ENCODE measurements around the gene PRAC2. TPM values are rescaled to one million over a fixed set of nuclear protein-coding genes. Genes with fewer than 3 reads are reported as not detected.

The PRAC2 gene
- total and polyA plus RNA-seq, 2 experiments from 2014 or later, result not detected

DNA sequence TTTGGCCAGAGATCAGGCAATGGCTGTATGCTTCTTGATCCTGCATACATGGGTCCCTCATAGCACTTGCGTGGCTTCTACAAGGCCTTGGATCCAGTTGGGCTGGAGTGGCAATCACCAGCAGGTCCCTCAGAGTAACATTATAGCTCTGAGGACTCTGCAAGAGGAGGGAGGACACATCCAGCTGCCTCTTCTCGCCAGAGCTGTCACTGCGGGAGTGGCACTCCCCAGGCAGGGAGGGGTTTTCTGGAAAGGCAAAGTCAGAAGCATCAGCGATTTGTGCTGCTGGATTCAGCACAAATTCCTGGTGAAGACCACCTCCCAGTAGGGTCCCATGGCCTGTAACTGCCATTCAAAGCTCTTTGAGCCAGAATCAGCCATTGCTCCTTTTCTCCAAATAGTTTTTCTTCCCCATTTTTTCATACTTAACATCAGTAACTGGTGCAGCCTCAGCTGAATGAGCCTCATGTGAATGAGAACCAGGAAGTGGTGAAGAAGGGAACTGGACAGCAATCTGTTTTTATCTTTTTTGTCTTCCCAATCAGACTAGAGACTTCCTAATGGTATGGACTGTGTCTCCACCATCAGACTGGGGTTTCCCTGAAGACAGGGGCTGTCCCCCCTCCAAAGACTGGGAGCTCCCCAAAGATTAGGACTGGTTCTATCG, 46.2 kb downstream of the PRAC2 start:
- H3F3A ChIP-seq (ENCODE audit: insufficient read depth), result no peaks in the 10 kb centered on the region
- WGBS, 2 experiments (ENCODE audit: low coverage in 1 of 2, low lambda C conversion rate in 2 of 2, missing lambda C conversion rate in 2 of 2), result 59 to 66% methylated on average over 5 of the region's 5 CpGs
- no peaks in the 10 kb centered on the region for H3K79me2 ChIP-seq (ENCODE audit: insufficient read depth)
- H3K9ac ChIP-seq, result no peak overlapping the region
- H4K20me1 ChIP-seq (ENCODE audit: insufficient read depth), result no peaks in the 10 kb centered on the region
- no peak overlapping the region for H3K27ac ChIP-seq
- H3K36me3 ChIP-seq (ENCODE audit: low read depth), result no peaks in the 10 kb centered on the region
- TF ChIP-seq EZH2 (IDR thresholded peaks at IDR 0.05; ENCODE audit: insufficient read depth, poor library complexity, severe bottlenecking) (no peak), EZH2phosphoT487 (IDR thresholded peaks at IDR 0.05; ENCODE audit: insufficient read depth, low read depth) (no peak)
- H3K4me2 ChIP-seq (ENCODE audit: unreplicated experiment), result no peak overlapping the region
- no peaks in the 10 kb centered on the region for H3K9me2 ChIP-seq (ENCODE audit: insufficient read depth)
- no peak overlapping the region for H3K4me3 ChIP-seq
- no peak for DNase-seq
- no peaks in the 10 kb centered on the region for H3K9me3 ChIP-seq (ENCODE audit: low read depth)
- in situ Hi-C loops (cut with MboI), result no loop called here
- no peak overlapping the region for H2AFZ ChIP-seq
- peaks cover 28% of the 10 kb centered on the region for H3K27me3 ChIP-seq (replicated peaks; ENCODE audit: insufficient read depth)
- H3K4me1 ChIP-seq (ENCODE audit: insufficient read depth), result no peaks in the 10 kb centered on the region

DNA sequence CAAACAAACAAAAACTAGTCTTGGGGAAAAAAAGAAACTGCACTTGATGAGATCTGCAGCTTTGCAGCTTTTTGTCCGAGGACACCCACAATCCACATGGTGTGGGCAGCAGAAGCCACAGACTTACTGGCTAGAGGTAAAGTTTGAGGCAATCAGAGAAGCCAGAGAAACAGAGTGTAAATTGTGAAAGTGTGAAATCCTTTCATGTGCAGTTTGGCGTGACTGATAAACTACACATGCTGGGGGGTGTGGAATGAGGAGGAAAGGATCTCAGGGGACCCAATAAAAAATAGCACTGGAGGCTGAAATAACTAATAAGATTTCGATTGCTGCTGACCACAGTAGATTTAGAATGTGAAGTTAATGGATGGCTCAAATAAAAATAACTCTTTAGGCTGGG, 48.0 kb downstream of the PRAC2 start:
- WGBS, 2 experiments (ENCODE audit: low coverage in 1 of 2, low lambda C conversion rate in 2 of 2, missing lambda C conversion rate in 2 of 2), result 20 to 35% methylated on average over 3 of the region's 3 CpGs
- H3K4me2 ChIP-seq (ENCODE audit: unreplicated experiment), result no peak overlapping the region
- TF ChIP-seq EZH2 (IDR thresholded peaks at IDR 0.05; ENCODE audit: insufficient read depth, poor library complexity, severe bottlenecking) (no peak), EZH2phosphoT487 (IDR thresholded peaks at IDR 0.05; ENCODE audit: insufficient read depth, low read depth) (no peak)
- H2AFZ ChIP-seq, result no peak overlapping the region
- H3K36me3 ChIP-seq (ENCODE audit: low read depth), result no peaks in the 10 kb centered on the region
- H4K20me1 ChIP-seq (ENCODE audit: insufficient read depth), result no peaks in the 10 kb centered on the region
- no peaks in the 10 kb centered on the region for H3K9me2 ChIP-seq (ENCODE audit: insufficient read depth)
- no peak overlapping the region for H3K4me3 ChIP-seq
- no peaks in the 10 kb centered on the region for H3K9me3 ChIP-seq (ENCODE audit: low read depth)
- H3F3A ChIP-seq (ENCODE audit: insufficient read depth), result no peaks in the 10 kb centered on the region
- H3K4me1 ChIP-seq (ENCODE audit: insufficient read depth), result no peaks in the 10 kb centered on the region
- H3K9ac ChIP-seq, result no peak overlapping the region
- no peak for DNase-seq
- H3K27me3 ChIP-seq (replicated peaks; ENCODE audit: insufficient read depth), result peaks cover 23% of the 10 kb centered on the region
- in situ Hi-C loops (cut with MboI), result no loop called here
- H3K79me2 ChIP-seq (ENCODE audit: insufficient read depth), result no peaks in the 10 kb centered on the region
- H3K27ac ChIP-seq, result no peak overlapping the region

DNA sequence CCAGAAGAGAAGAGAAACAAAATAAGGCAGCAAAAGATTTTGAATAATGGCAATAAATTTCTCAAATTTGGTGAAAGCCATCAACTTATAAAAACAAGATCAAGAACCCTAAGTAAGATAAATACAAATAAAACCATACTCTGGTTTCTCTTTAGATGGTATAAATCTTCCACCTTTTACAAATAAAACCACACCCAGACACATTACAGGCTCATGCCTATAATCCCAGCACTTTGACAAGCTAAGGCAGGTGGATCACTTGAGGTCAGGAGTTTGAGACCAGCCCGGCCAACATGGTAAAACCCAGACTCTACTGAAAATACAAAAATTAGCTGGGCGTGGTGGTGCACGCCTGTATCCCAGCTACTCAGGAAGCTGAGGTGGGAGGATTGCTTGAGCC, 50.3 kb downstream of the PRAC2 start:
- no peaks in the 10 kb centered on the region for H3K9me2 ChIP-seq (ENCODE audit: insufficient read depth)
- H4K20me1 ChIP-seq (ENCODE audit: insufficient read depth), result no peaks in the 10 kb centered on the region
- no peak for TF ChIP-seq EZH2phosphoT487 (IDR thresholded peaks at IDR 0.05; ENCODE audit: insufficient read depth, low read depth)
- no peak for TF ChIP-seq EZH2 (IDR thresholded peaks at IDR 0.05; ENCODE audit: insufficient read depth, poor library complexity, severe bottlenecking)
- H3K4me2 ChIP-seq (ENCODE audit: unreplicated experiment), result no peak overlapping the region
- H3K9ac ChIP-seq, result no peak overlapping the region
- no peak for DNase-seq
- in situ Hi-C loops (cut with MboI), result no loop called here
- H3K9me3 ChIP-seq (ENCODE audit: low read depth), result no peaks in the 10 kb centered on the region
- no peak overlapping the region for H2AFZ ChIP-seq
- no peak overlapping the region for H3K27ac ChIP-seq
- H3K4me3 ChIP-seq, result no peak overlapping the region
- no peaks in the 10 kb centered on the region for H3K4me1 ChIP-seq (ENCODE audit: insufficient read depth)
- H3K36me3 ChIP-seq (ENCODE audit: low read depth), result no peaks in the 10 kb centered on the region
- no peaks in the 10 kb centered on the region for H3F3A ChIP-seq (ENCODE audit: insufficient read depth)
- peaks cover 19% of the 10 kb centered on the region for H3K27me3 ChIP-seq (replicated peaks; ENCODE audit: insufficient read depth)
- no peaks in the 10 kb centered on the region for H3K79me2 ChIP-seq (ENCODE audit: insufficient read depth)
- 70 to 92% methylated on average over 3 of the region's 3 CpGs for WGBS, 2 experiments (ENCODE audit: low coverage in 1 of 2, low lambda C conversion rate in 2 of 2, missing lambda C conversion rate in 2 of 2)

MicroRNA genes within 50 kb of the gene (microRNA counts, 767-probe panel; counts per million panel counts)
- 447 counts per million, percentile 86 among the panel's probes with 10 or more counts for microRNA hsa-miR-3185

Small RNAs within 50 kb of the gene (microRNA-seq; reads per million reads assigned to microRNA genes)
- gene MIR3185 (ENCODE audit: borderline number of aligned reads), result not detected

Small RNAs within 50 kb of the gene (small RNA-seq; reads per million reads assigned to genes)
- gene AC091179.2 (ENCODE audit: low read depth, low replicate concordance) (not detected), gene COX6B1P2 (ENCODE audit: low read depth, low replicate concordance) (not detected), gene MIR3185 (ENCODE audit: low read depth, low replicate concordance) (not detected), gene RF02132 (ENCODE audit: low read depth, low replicate concordance) (not detected), gene RF02133 (ENCODE audit: low read depth, low replicate concordance) (not detected), gene RN7SL125P (ENCODE audit: low read depth, low replicate concordance) (not detected)

Other genes with a start within 250 kb of the PRAC2 start
- not detected in 2 replicates for gene HOXB1, start 192.2 kb upstream of the PRAC2 start, total RNA-seq (2014; rRNA removed; shearing (Covaris generic))
- not detected in 2 replicates for gene HOXB1, start 192.2 kb upstream of the PRAC2 start, polyA plus RNA-seq (2016; fragmentation: Nextera tagmentation; extraction: Ambion mirVana)
- 9.6 and 12.1 TPM in 2 replicates for gene HOXB2, start 178.1 kb upstream of the PRAC2 start, total RNA-seq (2014; rRNA removed; shearing (Covaris generic))
- gene HOXB2, start 178.1 kb upstream of the PRAC2 start, polyA plus RNA-seq (2016; fragmentation: Nextera tagmentation; extraction: Ambion mirVana), result 25.3 and 27.4 TPM in 2 replicates
- gene HOXB4, start 144.8 kb upstream of the PRAC2 start, total RNA-seq (2014; rRNA removed; shearing (Covaris generic)), result 2.2 and 3.3 TPM in 2 replicates
- 0.54 and 1.2 TPM in 2 replicates for gene HOXB4, start 144.8 kb upstream of the PRAC2 start, polyA plus RNA-seq (2016; fragmentation: Nextera tagmentation; extraction: Ambion mirVana)
- 1.9 and 4.8 TPM in 2 replicates for gene HOXB3, start 132.9 kb upstream of the PRAC2 start, total RNA-seq (2014; rRNA removed; shearing (Covaris generic))
- 1.9 and 2.4 TPM in 2 replicates for gene HOXB3, start 132.9 kb upstream of the PRAC2 start, polyA plus RNA-seq (2016; fragmentation: Nextera tagmentation; extraction: Ambion mirVana)
- 0.22 TPM in 1 of 2 replicates, not detected in the other for gene HOXB5, start 129.4 kb upstream of the PRAC2 start, total RNA-seq (2014; rRNA removed; shearing (Covaris generic))
- 1.3 and 2.0 TPM in 2 replicates for gene HOXB5, start 129.4 kb upstream of the PRAC2 start, polyA plus RNA-seq (2016; fragmentation: Nextera tagmentation; extraction: Ambion mirVana)
- 3.8 and 7.5 TPM in 2 replicates for gene HOXB6, start 118.2 kb upstream of the PRAC2 start, total RNA-seq (2014; rRNA removed; shearing (Covaris generic))
- 6.2 and 6.6 TPM in 2 replicates for gene HOXB6, start 118.2 kb upstream of the PRAC2 start, polyA plus RNA-seq (2016; fragmentation: Nextera tagmentation; extraction: Ambion mirVana)
- gene HOXB7, start 112.2 kb upstream of the PRAC2 start, total RNA-seq (2014; rRNA removed; shearing (Covaris generic)), result 7.1 and 11.1 TPM in 2 replicates
- 18.9 and 19.4 TPM in 2 replicates for gene HOXB7, start 112.2 kb upstream of the PRAC2 start, polyA plus RNA-seq (2016; fragmentation: Nextera tagmentation; extraction: Ambion mirVana)
- gene HOXB8, start 107.9 kb upstream of the PRAC2 start, total RNA-seq (2014; rRNA removed; shearing (Covaris generic)), result not detected in 2 replicates
- gene HOXB8, start 107.9 kb upstream of the PRAC2 start, polyA plus RNA-seq (2016; fragmentation: Nextera tagmentation; extraction: Ambion mirVana), result not detected in 2 replicates
- gene HOXB9, start 96.8 kb upstream of the PRAC2 start, total RNA-seq (2014; rRNA removed; shearing (Covaris generic)), result not detected in 2 replicates
- gene HOXB9, start 96.8 kb upstream of the PRAC2 start, polyA plus RNA-seq (2016; fragmentation: Nextera tagmentation; extraction: Ambion mirVana), result not detected in 2 replicates
- not detected in 2 replicates for gene PRAC1, start 667 bp upstream of the PRAC2 start, total RNA-seq (2014; rRNA removed; shearing (Covaris generic))
- gene PRAC1, start 667 bp upstream of the PRAC2 start, polyA plus RNA-seq (2016; fragmentation: Nextera tagmentation; extraction: Ambion mirVana), result not detected in 2 replicates
- not detected in 2 replicates for gene HOXB13, start 5.6 kb downstream of the PRAC2 start, total RNA-seq (2014; rRNA removed; shearing (Covaris generic))
- gene HOXB13, start 5.6 kb downstream of the PRAC2 start, polyA plus RNA-seq (2016; fragmentation: Nextera tagmentation; extraction: Ambion mirVana), result not detected in 2 replicates
- not detected in 2 replicates for gene TTLL6, start 94.0 kb downstream of the PRAC2 start, total RNA-seq (2014; rRNA removed; shearing (Covaris generic))
- gene TTLL6, start 94.0 kb downstream of the PRAC2 start, polyA plus RNA-seq (2016; fragmentation: Nextera tagmentation; extraction: Ambion mirVana), result not detected in 2 replicates
- gene CALCOCO2, start 107.8 kb downstream of the PRAC2 start, total RNA-seq (2014; rRNA removed; shearing (Covaris generic)), result 40.9 and 60.6 TPM in 2 replicates
- 92.4 and 101 TPM in 2 replicates for gene CALCOCO2, start 107.8 kb downstream of the PRAC2 start, polyA plus RNA-seq (2016; fragmentation: Nextera tagmentation; extraction: Ambion mirVana)
- 85.7 and 108 TPM in 2 replicates for gene ATP5MC1, start 169.6 kb downstream of the PRAC2 start, total RNA-seq (2014; rRNA removed; shearing (Covaris generic))
- gene ATP5MC1, start 169.6 kb downstream of the PRAC2 start, polyA plus RNA-seq (2016; fragmentation: Nextera tagmentation; extraction: Ambion mirVana), result 212 and 221 TPM in 2 replicates
- gene UBE2Z, start 185.2 kb downstream of the PRAC2 start, total RNA-seq (2014; rRNA removed; shearing (Covaris generic)), result 104 and 124 TPM in 2 replicates
- 80.4 and 85.6 TPM in 2 replicates for gene UBE2Z, start 185.2 kb downstream of the PRAC2 start, polyA plus RNA-seq (2016; fragmentation: Nextera tagmentation; extraction: Ambion mirVana)
- 81.6 and 94.9 TPM in 2 replicates for gene SNF8, start 221.7 kb downstream of the PRAC2 start, total RNA-seq (2014; rRNA removed; shearing (Covaris generic))
- gene SNF8, start 221.7 kb downstream of the PRAC2 start, polyA plus RNA-seq (2016; fragmentation: Nextera tagmentation; extraction: Ambion mirVana), result 176 and 179 TPM in 2 replicates
- gene GIP, start 245.4 kb downstream of the PRAC2 start, total RNA-seq (2014; rRNA removed; shearing (Covaris generic)), result not detected in 2 replicates
- gene GIP, start 245.4 kb downstream of the PRAC2 start, polyA plus RNA-seq (2016; fragmentation: Nextera tagmentation; extraction: Ambion mirVana), result 0.28 TPM in 1 of 2 replicates, not detected in the other

All from GM23248 (cell line).